Nephron progenitor cell (in vitro differentiated cells): ENCODE measurements around the gene PGAM1.

Experiments used
- DNase-seq: peaks from one replicate; pipeline ENCODE4 v3.0.0; 2021
- H3K27ac Mint-ChIP-seq: 2 replicates; pipeline ENCODE4 v1.8.0; 2021; ENCODE audit warnings: mild to moderate bottlenecking, moderate library complexity, mixed read lengths
- H3K27me3 Mint-ChIP-seq: 2 replicates; pipeline ENCODE4 v1.8.0; 2021; ENCODE audit warnings: mild to moderate bottlenecking, low read depth, mixed read lengths; ENCODE audit not compliant: poor library complexity
- H3K36me3 Mint-ChIP-seq: 2 replicates; pipeline ENCODE4 v1.8.0; 2021; ENCODE audit warnings: low read depth, mixed read lengths
- H3K4me1 Mint-ChIP-seq: 2 replicates; pipeline ENCODE4 v1.8.0; 2021; ENCODE audit warnings: mixed read lengths
- H3K4me3 Mint-ChIP-seq: 2 replicates; pipeline ENCODE4 v1.8.0; 2021; ENCODE audit warnings: mild to moderate bottlenecking, moderate library complexity, mixed read lengths
- H3K9me3 Mint-ChIP-seq: 2 replicates; pipeline ENCODE4 v1.8.0; 2021; ENCODE audit warnings: mild to moderate bottlenecking, moderate library complexity, mixed read lengths
- CTCF ChIP-seq: fragments of 200-600 bp; sonication (generic); IDR thresholded peaks from 2 replicates; pipeline ENCODE4 v1.5.0; 2021; ENCODE audit warnings: antibody characterized with exemption

PGAM1 gene

DNA sequence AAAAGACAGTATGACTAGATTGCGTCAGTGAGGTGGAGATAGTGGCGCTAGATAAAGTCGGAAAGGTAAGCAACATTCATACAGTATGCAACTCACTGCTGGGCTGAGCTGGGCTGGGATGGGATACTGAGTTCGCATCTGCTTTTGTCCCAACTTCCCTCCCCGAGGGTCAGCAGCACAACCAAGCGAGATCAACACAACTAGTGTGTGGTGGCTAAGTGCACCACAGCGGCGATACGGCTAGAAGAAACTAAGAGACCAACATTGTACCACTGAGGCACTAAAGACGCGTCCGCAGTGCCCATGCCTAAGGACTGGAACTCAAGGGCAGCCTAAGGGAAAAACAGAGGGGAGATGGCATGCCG lies 19.3 kb downstream of the PGAM1 start:
- DNase-seq: no peak
- H3K4me3 Mint-ChIP-seq: peak overlapping the region; percentile 96
- H3K9me3 Mint-ChIP-seq: no peaks in the 10 kb centered on the region
- peak overlapping the region; percentile 82 for H3K27ac Mint-ChIP-seq
- peaks cover 30% of the 10 kb centered on the region for H3K36me3 Mint-ChIP-seq
- TF ChIP-seq CTCF: no peak
- H3K27me3 Mint-ChIP-seq: no peaks in the 10 kb centered on the region
- H3K4me1 Mint-ChIP-seq: peaks cover 41% of the 10 kb centered on the region

DNA sequence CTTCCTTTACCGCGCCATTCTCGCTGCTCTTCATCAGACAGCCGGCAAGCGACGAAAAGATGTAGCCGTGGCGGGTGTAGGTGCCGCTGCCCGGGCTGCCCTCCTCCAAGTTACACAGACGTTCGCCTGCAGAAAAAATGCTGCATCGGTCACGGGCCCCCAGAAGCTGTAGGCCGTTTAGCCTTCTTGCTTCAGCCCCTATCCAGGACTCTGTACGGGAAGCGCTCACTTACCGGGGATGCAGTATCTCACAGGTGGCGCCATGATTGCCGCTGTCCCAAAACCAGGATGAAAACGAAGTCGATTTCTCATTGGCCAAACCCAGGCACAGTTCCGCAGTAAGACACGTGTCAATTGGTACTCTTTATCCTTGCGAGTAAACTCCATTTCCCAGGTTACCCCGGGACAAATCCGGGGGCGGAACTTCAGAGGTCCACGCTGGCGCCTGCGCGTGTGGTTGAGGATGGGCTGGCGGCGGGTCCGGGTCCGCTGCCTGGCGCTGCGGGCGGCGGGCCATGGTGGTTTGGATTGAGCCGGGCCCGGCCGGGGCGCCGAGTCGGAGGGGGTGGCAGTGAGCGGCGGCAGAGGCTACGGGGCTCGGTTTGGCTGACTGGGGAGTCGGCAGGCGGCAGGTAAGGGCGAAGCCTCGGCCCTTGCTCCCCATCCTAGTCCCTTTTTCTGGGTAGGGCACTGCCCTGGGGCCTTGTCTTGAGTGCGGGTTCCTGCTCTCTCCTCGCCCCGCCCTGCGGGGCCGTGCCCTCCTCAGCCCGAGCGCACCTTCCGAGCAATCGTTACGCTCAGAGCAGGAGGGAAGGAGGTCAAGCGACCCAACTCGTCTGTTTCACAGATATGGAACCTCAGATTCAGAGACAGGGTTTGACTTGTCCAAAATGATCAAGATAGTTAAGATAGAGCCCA lies 20.0 kb downstream of the PGAM1 start, which contains the start of the genes EXOSC1 and ZDHHC16:
Gene EXOSC1, minus strand, starts transcription at position 285 of the 918 bp plus-strand sequence. Its CDS starts 21 bp downstream, at position 264.
Gene ZDHHC16, plus strand, starts transcription at position 454 of the 918 bp plus-strand sequence. CDS start 5,501 bp downstream, outside the sequence.
- peaks cover 47% of the 10 kb centered on the region for H3K4me1 Mint-ChIP-seq
- no peak for TF ChIP-seq CTCF
- no peaks in the 10 kb centered on the region for H3K27me3 Mint-ChIP-seq
- H3K4me3 Mint-ChIP-seq: peak within 1 kb of the TSS; percentile 96
- H3K36me3 Mint-ChIP-seq: peaks cover 32% of the 10 kb centered on the region
- DNase-seq: peak; percentile 91
- peak within 1 kb of the TSS; percentile 82 for H3K27ac Mint-ChIP-seq
- no peaks in the 10 kb centered on the region for H3K9me3 Mint-ChIP-seq

- no peak for TF ChIP-seq CTCF
- no peak for DNase-seq
- H3K4me1 Mint-ChIP-seq: peaks cover 34% of the 10 kb centered on the region
- H3K36me3 Mint-ChIP-seq: peaks cover 46% of the 10 kb centered on the region
- H3K4me3 Mint-ChIP-seq: no peak overlapping the region
- no peaks in the 10 kb centered on the region for H3K27me3 Mint-ChIP-seq
- no peaks in the 10 kb centered on the region for H3K9me3 Mint-ChIP-seq
- H3K27ac Mint-ChIP-seq: peak overlapping the region; percentile 91
These were observed 24.8 kb downstream of the PGAM1 start for GRCh38 chr10:97450828-97451227.

- peaks cover 49% of the 10 kb centered on the region for H3K36me3 Mint-ChIP-seq
- H3K4me1 Mint-ChIP-seq: peaks cover 34% of the 10 kb centered on the region
- no peaks in the 10 kb centered on the region for H3K9me3 Mint-ChIP-seq
- DNase-seq: no peak
- TF ChIP-seq CTCF: no peak
- peak overlapping the region; percentile 36 for H3K27ac Mint-ChIP-seq
- H3K27me3 Mint-ChIP-seq: no peaks in the 10 kb centered on the region
- H3K4me3 Mint-ChIP-seq: no peak overlapping the region
These were observed 25.6 kb downstream of the PGAM1 start for GRCh38 chr10:97451605-97452004.

DNA sequence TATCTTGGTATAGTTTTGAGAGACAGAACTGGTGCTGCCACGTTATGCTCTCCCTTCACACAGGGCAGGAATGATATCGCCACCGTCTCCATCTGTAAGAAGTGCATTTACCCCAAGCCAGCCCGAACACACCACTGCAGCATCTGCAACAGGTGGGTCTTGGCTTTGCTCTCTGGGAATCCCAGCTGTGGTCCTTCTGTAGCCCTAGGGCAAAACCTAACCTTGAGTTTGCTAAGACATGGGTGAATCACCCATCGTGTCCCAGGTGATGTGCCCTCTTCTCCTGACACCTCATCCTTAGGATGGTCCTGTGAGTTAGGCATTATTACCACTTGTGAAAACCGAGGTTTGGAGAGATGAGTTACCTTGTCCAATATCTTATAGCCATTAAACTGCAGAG lies 26.4 kb downstream of the PGAM1 start:
- Mint-ChIP-seq H3K4me3 (no peak overlapping the region), H3K27ac (peak overlapping the region; percentile 88), H3K9me3 (no peaks in the 10 kb centered on the region), H3K36me3 (peaks cover 56% of the 10 kb centered on the region), H3K4me1 (peaks cover 27% of the 10 kb centered on the region), H3K27me3 (no peaks in the 10 kb centered on the region)
- no peak for DNase-seq
- no peak for TF ChIP-seq CTCF
